ENCODE results near the gene NECAP2.
A peak's percentile ranks its signal among the peaks of the same experiment; 100 is the strongest.

The NECAP2 gene

GRCh38 chr1:16436946-16437474 is 3.5 kb upstream of the NECAP2 start, which contains the start of gene SPATA21:
SPATA21 (minus strand) TSS chr1:16437424; CDS start chr1:16431371, 6,053 bp downstream.
- no peaks in the 10 kb centered on the region for H3K27me3 ChIP-seq (ENCODE audit: insufficient read depth, poor library complexity, severe bottlenecking)
- DNase-seq (ENCODE audit: low read depth in 1 of 2, low spot score in 1 of 2): no peak
- no peak within 1 kb of the TSS for H3K27ac ChIP-seq (replicated peaks)
- TF ChIP-seq POLR2AphosphoS5 (IDR thresholded peaks at IDR 0.05; ENCODE audit: low read depth) (no peak), REST (IDR thresholded peaks at IDR 0.05; ENCODE audit: insufficient replicate concordance, low read depth) (no peak), CTCF (IDR thresholded peaks at IDR 0.05; ENCODE audit: insufficient read depth, low read length) (no peak), GABPA (IDR thresholded peaks at IDR 0.05; ENCODE audit: low read depth) (no peak), SPI1 (IDR thresholded peaks at IDR 0.05; ENCODE audit: borderline replicate concordance, low read depth) (no peak)
- H3K4me3 ChIP-seq (replicated peaks; ENCODE audit: insufficient read depth, low read length): no peak within 1 kb of the TSS

- H3K27me3 ChIP-seq (ENCODE audit: insufficient read depth, poor library complexity, severe bottlenecking): no peaks in the 10 kb centered on the region
- TF ChIP-seq SPI1 (IDR thresholded peaks at IDR 0.05; ENCODE audit: borderline replicate concordance, low read depth) (no peak), GABPA (IDR thresholded peaks at IDR 0.05; ENCODE audit: low read depth) (no peak), CTCF (IDR thresholded peaks at IDR 0.05; ENCODE audit: insufficient read depth, low read length) (no peak), REST (IDR thresholded peaks at IDR 0.05; ENCODE audit: insufficient replicate concordance, low read depth) (no peak), POLR2AphosphoS5 (IDR thresholded peaks at IDR 0.05; ENCODE audit: low read depth) (no peak)
- no peak overlapping the region for H3K27ac ChIP-seq (replicated peaks)
- no peak overlapping the region for H3K4me3 ChIP-seq (replicated peaks; ENCODE audit: insufficient read depth, low read length)
- DNase-seq (ENCODE audit: low read depth in 1 of 2, low spot score in 1 of 2): no peak
These were observed 2.0 kb upstream of the NECAP2 start for GRCh38 chr1:16438516-16438915.

GRCh38 chr1:16438924-16439323 is 1.6 kb upstream of the NECAP2 start:
- no peak for TF ChIP-seq SPI1 (IDR thresholded peaks at IDR 0.05; ENCODE audit: borderline replicate concordance, low read depth)
- no peak for TF ChIP-seq GABPA (IDR thresholded peaks at IDR 0.05; ENCODE audit: low read depth)
- no peak for TF ChIP-seq CTCF (IDR thresholded peaks at IDR 0.05; ENCODE audit: insufficient read depth, low read length)

GRCh38 chr1:16440131-16440469 is 424 bp upstream of the NECAP2 start:
- Histone ChIP-seq H3K4me3 (replicated peaks; ENCODE audit: insufficient read depth, low read length) (peak overlapping the region; percentile 100), H3K27ac (replicated peaks) (peak overlapping the region; percentile 62), H3K27me3 (ENCODE audit: insufficient read depth, poor library complexity, severe bottlenecking) (no peaks in the 10 kb centered on the region)
- TF ChIP-seq SPI1 (IDR thresholded peaks at IDR 0.05; ENCODE audit: borderline replicate concordance, low read depth) (no peak), REST (IDR thresholded peaks at IDR 0.05; ENCODE audit: insufficient replicate concordance, low read depth) (no peak), GABPA (IDR thresholded peaks at IDR 0.05; ENCODE audit: low read depth) (no peak), CTCF (IDR thresholded peaks at IDR 0.05; ENCODE audit: insufficient read depth, low read length) (no peak), POLR2AphosphoS5 (IDR thresholded peaks at IDR 0.05; ENCODE audit: low read depth) (no peak)
- DNase-seq (ENCODE audit: low read depth in 1 of 2, low spot score in 1 of 2): no peak

More at GRCh38 chr1:16438924-16439323, 1.6 kb upstream of the NECAP2 start:
- Histone ChIP-seq H3K27ac (replicated peaks) (no peak overlapping the region), H3K27me3 (ENCODE audit: insufficient read depth, poor library complexity, severe bottlenecking) (no peaks in the 10 kb centered on the region), H3K4me3 (replicated peaks; ENCODE audit: insufficient read depth, low read length) (no peak overlapping the region)
- DNase-seq (ENCODE audit: low read depth in 1 of 2, low spot score in 1 of 2): no peak
